Smooth muscle cell of the brain vasculature (primary cell): ENCODE data around the gene CORT.

ENCODE experiments used
- DNase-seq: peaks from one replicate; pipeline ENCODE4 v3.0.0-alpha.2; 2012; ENCODE audit warnings: low read depth, low spot score

CORT gene

DNA sequence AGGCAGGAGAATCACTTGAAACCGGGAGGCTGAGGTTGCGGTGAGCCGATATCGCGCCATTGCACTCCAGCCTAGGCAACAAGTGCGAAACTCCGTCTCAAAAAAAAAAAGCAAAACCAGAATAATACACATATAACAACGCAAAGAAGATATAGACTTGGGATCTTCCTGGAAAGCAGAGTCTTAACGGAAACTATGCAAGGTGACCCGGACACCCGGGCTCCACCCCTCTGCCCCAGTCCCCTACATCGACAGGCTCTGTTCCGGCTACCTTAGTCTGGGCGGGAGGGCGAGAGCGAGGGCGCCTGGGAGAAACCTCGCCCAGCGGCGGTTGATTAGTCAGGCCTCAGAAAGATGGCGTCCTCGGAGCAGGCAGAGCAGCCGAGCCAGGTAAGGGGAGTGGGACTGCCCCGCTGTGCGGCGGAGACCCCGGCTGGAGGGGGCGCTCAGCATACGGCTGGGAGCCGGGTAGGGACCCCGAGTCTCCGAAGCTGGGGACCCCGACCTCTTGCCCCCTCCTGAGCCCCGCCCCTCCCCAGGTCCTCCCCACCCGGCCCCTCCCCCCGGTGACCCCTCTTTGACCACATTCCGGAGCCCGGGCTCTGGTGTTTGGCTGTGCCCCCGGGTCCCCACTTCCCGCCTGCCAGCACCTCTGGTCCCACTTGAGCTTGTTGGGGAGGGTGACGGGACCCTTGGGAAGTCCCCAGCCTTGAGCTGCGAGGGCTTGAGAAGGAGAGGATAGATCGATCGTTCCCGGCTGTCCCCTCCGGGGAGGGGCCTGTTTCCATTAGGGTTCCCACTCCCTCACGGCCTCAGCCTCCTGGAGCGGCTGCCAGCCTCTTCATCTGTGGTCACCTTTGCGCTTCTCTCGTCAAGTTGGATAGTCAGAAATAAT is 25.0 kb downstream of the CORT start, which contains the start of gene PEX14:
PEX14 (plus strand) TSS at position 338 of the 895 bp plus-strand sequence; CDS start at position 355, 17 bp downstream.
- no peak for DNase-seq

DNA sequence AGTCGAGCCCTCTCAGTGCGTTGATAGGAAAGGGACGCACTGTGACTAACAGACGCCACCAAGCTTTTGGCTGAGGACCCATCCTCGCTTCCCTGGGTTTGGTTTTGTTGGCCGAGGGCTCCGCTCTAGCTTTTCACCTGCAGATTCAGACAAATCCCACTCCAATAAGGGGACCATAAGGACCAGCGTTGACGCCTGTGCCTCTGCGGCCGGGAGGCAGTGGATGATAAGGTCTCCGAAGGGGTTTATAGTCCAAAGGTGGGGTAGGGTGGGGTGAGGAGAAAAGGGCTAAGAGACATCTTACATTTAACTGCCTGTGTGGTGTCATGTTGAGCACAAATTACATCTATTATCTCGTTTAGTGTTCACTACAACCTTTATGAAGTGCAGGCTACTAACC is 25.7 kb downstream of the CORT start:
- DNase-seq = no peak

DNA sequence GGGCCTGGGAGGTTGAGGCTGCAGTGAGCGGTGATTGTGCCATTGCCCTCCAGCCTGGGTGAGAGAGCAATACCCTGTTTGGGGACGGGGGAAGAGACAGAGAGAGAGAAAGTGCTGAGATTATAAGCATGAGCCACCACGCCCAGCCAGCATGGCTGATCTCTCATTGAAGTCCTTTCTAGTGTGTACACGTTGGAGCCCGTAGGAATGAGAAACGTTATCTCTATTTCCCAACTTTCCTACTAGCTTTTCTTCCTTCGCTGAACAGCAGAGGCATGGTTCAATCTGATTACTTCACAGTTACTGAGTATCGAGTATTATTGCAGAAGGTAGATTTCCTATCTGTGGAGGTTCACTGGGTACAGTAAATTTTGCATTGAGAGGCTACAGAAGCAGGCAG is 29.5 kb downstream of the CORT start:
- DNase-seq = no peak

DNA sequence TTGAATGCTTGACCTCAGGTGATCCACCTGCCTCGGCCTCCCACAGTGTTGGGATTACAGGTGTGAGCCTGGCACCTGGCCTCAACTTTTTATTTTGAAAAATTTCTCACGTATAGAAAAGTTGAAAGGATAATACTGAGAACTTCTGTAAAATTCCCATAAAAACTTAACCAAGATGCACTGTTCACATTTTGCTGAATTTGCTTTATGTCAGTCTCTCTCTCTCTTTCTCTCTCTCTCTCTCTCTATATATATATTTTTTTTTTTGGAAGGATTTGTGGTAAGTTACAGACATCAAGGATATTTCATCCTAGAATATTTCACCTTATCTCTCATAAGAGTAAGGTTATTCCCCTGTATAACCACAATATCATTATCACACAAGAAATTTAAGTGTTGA is 30.8 kb downstream of the CORT start:
- no peak for DNase-seq

DNA sequence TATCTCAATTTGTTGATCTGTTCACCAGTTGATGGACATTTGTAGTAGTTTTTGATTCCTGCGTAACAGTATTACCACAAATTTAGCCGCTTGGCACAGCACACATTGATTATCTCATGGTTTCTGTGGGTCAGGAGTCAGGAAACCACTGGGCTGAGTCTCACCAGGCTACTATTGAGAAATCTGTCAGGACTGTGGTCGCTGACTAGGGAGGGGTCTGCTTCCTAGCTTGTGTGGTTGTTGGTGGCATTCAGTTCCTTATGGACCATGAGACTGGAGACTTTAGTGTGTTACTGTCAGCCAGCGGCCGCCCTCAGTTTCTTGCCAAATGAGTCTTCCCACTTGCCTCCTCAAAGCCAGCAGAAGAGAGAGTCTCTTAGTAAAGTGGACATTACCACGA is 34.7 kb downstream of the CORT start:
- no peak for DNase-seq

DNA sequence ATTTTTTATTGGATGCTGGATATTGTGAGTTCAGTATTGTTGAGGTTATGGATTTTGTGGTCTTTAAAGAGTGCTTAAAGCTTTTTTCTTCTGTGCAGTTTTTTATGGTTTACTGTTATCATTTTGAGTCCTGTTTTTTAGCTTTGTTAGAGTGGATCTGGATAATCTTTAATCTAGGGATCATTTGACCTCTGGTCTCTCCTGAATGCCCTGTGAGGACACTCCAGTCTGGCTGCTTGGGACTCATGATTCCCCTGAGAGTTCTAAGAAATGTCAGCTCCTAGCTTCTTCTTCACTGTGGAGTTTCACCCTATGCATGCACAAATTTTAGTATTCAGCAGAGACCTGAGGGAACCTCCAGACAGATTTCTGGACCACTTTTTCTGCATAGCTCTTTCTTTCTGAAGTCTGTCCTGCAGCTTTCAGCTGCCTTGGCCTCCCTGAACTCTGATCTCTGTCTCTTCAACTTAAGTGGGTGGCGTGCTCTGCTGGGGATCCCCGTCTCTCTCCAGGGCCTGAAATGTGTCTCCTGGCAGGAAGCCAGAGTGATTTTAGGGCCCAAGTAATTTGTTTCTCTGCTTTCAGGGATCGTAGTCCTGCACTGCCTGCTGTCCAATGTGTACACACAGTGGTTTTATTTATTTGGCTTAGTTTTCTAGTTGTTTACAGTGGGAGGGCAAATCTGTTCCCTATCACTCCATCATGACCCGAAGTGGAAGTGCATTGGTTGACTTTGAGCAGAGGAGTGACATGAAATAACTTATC is 39.6 kb downstream of the CORT start:
- no peak for DNase-seq

DNA sequence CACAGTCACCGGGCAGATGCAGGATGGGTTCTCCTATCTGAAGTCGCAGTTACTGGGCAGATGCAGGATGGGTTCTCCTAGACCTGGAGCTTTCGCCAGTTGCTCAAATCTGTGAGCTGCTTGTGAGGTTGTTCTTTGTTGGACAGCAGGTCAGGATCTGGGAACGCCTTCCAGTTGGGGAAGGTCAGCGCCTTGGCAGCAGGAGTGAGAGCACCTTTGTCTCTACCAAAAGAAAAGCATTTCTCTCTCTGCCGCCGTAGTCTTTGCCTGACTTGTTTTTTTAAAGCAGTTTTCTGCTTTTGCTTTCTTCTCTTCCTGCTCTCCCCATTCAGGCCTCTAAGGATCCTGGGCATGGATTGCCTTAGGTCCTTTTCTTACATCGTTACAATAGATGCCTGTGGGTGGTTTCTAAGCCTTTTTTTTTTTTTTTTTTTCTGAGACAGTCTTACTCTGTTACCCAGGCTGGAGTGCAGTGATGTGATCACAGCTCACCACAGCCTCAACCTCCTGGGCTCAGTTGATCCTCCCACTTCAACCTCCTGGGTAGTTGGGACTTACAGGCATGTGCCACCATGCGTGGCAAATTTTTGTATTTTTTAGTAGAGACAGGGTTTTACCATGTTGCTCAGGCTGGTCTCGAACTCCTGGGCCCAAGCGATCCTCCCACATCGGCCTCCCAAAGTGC is 40.6 kb downstream of the CORT start:
- DNase-seq = no peak

DNA sequence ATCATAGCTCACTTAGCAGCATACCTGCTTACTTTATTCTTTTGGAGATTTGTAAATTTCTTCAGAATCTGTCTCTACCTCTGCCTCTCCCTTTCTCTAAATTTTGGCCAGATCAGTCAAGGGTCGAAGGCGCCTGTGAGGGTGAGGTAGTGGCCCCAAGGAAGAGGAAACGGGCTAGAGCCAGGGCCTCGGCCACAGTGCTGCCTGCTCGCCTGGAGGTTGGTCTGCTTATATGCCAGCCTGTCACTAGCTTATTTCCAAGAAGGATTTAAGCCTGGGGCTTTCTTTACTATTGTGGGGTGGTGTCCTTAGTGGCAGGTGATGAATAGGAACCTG is 44.6 kb downstream of the CORT start:
- DNase-seq = no peak

DNA sequence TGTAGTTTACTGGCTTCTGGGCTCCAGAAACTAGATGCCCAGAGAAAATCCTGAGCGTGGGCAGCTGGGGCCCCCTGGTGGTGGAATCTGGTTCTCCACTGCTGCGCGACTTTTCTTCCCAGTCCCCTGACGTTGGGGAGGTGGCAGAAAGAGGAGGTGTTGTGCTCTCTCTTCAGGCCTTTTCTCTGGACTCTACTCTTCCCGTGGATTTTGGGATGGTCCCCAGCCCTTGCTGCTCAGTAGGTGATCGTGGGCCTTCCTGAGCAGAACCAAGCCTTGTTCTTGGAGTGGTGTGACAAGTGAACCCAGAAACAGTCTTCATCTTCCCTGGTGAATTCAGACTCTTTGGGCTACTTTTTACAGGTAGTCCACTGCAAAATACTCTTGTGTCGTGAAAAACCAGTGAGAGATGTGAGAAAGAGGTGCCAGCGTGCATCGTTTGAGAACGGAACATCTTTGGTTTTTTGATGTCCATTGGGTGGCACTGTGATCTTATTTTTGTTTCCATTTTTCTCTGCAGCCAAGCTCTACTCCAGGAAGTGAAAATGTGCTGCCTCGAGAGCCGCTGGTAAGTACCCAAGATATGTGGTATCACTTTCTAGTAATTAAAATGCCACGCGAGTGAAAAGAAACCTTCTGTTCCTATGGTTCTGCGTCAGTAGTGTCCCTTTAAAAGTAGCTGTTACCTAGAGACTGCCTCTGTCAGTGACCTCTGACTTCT is 45.1 kb downstream of the CORT start:
- no peak for DNase-seq

DNA sequence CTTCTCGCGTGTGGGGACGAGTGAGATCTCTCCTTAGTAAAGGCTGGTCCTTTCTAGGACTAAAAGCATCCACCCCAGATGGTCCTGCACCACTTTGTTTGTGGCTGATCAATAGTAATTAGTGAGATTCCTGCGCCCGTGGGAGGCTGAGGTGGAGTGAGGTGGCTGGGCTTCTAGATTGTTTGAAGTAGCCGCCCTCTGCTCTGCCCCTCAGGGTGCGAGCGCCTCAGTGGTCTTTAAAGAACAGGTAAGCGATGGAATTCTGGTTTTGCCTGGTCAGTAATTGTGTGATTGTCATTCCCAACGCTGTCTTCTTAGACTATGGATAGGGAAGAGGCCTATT is 45.6 kb downstream of the CORT start:
- DNase-seq = no peak

DNA sequence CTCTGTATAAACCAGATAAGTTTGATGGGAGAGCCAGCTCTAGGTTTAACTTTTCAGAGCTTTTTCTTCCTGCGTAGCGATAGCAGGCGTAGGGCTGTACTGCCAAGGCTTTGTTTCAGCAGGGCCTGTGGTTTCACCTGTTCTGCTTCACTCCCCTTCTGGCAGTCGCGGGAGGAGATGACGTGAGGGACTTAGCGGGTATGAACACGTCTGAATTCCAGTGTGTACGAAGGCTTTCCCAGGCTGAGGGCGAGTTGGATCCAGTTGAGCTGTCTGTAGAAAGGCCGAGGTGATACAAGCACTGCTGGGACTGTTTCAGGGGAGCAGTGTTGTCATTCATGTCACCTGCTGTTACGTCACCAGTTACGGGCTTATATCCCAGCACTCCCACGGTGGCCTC is 46.1 kb downstream of the CORT start:
- DNase-seq = no peak

DNA sequence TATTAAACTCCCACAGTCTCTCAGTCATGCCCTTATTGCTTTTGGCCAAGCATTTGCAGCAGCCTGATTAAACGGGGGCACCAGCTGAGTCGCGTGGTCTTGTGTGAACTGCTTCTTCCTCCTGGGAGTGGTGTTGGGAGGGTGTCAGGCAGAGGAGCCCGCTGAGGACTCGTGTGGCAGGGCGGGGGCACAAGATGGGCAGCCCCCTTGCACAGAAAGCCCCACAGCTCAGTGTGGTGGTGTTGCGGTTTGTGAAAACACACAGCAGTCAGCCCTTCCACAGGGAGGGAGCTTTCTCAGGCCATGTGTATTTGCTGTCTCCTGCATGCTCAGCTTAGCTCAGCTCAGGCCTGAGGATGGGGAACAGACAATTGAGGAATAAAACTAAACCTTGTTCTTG is 47.3 kb downstream of the CORT start:
- DNase-seq = no peak

DNA sequence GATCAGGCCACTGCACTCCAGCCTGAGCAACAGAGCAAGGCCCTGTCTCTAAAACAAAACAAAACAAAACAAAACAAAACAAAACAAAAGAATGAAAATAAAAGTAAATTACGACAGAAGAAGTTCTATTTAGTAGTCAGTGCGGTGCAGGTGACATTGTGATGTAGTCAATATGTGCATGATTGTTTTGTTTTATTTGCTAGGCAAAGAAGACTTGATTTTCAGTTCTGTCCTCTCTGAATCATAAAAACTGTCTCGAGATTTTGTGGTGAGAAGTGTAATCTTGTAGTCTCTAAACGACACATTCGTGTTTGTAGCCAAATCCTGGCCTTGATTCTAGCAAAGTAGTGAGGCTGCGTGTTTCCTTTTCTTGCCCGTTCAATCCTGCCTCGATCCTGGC is 48.4 kb downstream of the CORT start:
- no peak for DNase-seq
